GM12801 (cell line): ENCODE results near the gene TMEM117.

ENCODE experiments used
- TF ChIP-seq, protein P1 (sequence below): IDR thresholded peaks from one replicate; pipeline ENCODE4 v1.5.1; 2011; ENCODE audit warnings: control low read depth; ENCODE audit not compliant: insufficient read length; ENCODE audit errors: extremely low read depth

The TMEM117 gene

GRCh38 chr12:44294649-44295048 is 458.8 kb downstream of the TMEM117 start:
- TF ChIP-seq, protein P1, sequence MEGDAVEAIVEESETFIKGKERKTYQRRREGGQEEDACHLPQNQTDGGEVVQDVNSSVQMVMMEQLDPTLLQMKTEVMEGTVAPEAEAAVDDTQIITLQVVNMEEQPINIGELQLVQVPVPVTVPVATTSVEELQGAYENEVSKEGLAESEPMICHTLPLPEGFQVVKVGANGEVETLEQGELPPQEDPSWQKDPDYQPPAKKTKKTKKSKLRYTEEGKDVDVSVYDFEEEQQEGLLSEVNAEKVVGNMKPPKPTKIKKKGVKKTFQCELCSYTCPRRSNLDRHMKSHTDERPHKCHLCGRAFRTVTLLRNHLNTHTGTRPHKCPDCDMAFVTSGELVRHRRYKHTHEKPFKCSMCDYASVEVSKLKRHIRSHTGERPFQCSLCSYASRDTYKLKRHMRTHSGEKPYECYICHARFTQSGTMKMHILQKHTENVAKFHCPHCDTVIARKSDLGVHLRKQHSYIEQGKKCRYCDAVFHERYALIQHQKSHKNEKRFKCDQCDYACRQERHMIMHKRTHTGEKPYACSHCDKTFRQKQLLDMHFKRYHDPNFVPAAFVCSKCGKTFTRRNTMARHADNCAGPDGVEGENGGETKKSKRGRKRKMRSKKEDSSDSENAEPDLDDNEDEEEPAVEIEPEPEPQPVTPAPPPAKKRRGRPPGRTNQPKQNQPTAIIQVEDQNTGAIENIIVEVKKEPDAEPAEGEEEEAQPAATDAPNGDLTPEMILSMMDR = no peak

- TF ChIP-seq, protein P1 = no peak
Measured at GRCh38 chr12:44295958-44296623, 460.2 kb downstream of the TMEM117 start.

DNA sequence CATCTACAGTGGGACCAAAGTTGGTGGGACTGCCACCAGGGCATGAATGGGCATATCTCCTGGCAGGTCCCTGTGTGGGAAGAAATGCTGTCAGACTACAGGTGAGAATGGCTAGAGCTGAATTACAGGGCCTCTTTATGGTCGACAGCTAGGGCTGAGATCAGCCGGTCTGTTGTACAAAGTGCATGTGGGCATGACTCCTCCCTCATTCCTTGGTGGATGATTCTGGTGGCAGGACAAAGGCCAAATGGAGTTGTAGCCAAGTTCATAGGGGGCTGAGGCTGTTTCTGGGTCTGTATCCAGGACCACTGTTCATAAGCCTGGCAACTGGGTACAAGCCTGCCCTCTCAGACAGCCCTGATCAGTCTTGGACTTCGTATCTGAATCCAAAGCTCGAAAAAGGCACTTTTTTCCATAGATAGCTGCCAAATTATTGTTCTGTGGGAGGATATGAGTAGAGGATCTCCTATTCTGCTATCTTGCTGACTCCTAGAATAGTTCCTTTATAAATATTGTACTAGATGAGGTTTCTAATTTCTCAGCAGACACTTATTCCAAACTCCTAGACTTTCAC is 460.8 kb downstream of the TMEM117 start:
- TF ChIP-seq, protein P1 = no peak

DNA sequence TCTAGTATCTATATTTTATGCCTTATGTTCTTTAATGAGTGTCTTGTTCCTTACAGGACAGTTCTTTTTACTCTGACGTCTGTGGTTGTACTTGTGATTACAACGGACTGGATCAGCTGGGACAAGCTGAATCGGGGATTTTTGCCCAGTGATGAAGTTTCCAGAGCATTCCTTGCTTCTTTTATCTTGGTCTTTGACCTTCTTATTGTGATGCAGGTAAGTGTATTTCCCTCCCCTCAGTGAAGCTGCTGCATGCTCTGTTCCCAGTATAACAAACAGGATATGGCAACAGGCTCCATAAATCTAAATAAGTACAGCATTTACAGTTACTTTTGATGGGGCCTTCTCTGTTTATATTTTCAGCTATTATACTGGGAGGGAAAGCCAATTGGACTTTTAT is 463.6 kb downstream of the TMEM117 start:
- TF ChIP-seq, protein P1 = no peak

GRCh38 chr12:44307506-44308168 is 471.8 kb downstream of the TMEM117 start:
- TF ChIP-seq, protein P1 = no peak

- TF ChIP-seq, protein P1 = no peak
Measured at GRCh38 chr12:44313188-44313587, 477.3 kb downstream of the TMEM117 start.

- TF ChIP-seq, protein P1 = no peak
Measured at GRCh38 chr12:44314007-44314500, 478.2 kb downstream of the TMEM117 start.
